ENCODE measurements around the gene FDXR.
A peak's percentile ranks its signal among the peaks of the same experiment; 100 is the strongest.
"Not testable (repeated sequence)": the region's sequence is repeated elsewhere in the genome, so short reads cannot be mapped to it uniquely, and the experiment has no call there.

The FDXR gene

DNA sequence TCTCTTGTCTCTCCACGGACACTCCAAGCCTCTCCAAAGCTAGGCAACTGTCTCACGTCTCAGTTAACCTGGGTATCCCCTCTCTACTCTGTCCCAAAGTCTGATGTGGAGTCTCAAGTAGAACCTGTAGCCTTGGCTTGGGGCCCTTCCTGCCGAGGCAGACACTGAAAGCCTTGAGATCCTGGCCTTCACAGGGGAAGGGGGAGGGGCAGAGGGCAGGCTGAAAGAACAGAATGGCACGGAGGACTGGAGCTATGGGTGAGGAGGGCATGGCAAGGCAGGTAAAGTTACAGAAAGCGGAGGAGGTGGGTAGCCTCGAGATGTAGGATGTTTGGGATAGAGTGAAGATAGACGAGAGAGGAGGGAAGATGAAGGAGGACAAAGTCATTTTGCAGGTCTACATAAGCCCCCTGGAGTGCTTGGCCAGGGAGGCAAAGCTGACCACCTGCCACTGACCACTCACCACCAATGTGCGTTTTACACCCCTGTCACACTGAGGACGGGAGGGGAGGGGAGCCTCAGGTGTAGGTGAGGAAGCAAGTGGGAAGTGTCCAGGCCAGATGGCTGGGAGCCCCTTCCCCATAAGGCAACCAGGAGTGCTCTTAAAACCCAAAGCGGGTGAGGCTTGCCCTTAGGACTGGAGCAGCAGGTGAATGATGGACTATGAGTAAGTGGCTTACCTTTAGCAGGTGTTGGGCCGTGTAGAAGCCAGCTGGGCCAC is 1.3 kb downstream of the FDXR start:
- no peak for DNase-seq (ENCODE audit: low spot score)

DNA sequence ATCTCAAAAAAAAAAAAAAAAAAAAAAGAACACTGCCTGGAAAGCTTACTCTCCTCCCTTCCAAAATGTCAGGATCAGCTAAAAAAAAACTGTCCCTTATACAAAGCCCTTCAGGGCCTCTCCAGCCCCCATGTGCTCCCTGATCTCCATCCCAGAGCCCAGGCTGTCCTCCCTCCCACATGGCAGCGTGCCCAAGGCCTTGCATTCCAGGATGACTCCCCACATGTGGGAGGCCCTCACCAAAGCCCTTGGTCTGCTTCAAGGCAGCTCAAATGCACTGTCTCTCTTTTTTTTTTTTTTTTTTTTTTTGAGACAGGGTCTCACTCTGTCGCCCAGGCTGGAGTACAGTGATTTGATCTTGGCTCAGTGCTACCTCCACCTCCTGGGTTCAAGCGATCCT is 2.3 kb downstream of the FDXR start:
- DNase-seq (ENCODE audit: low spot score): no peak

DNA sequence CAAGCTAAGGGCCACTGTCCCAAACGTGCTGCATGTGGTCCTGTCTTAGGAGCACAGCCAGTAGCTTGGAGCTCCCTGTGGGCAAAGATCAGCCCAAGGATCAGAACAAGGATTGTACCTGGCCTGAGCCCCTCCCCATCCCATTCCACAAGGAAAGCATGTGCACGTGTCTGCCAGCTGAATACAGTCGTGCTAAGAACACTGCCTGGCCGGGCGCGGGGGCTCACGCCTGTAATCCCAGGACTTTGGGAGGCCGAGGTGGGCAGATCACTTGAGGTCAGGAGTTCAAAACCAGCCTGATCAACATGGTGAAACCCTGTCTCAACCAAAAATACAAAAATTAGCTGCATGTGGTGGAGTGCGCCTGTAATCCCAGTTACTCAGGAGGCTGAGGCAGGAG is 2.8 kb downstream of the FDXR start:
- not testable (repeated sequence) for DNase-seq (ENCODE audit: low spot score)

DNA sequence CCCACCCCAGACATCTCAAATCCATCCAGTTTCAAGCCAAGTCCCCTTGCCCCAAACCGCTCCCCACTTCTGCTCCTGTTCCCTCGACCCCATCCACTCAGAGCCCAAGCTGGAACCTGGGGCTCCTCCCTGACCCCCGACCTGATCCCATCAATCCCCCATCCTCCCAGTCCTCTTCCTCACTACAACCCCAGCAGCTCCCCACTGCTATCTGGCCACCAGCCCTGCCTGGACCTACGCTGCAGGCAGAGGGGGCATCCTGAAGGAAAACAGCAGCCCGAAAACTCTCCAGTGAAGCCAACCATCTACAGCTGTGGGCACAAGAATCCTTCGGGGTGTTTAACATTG is 3.9 kb downstream of the FDXR start:
- DNase-seq (ENCODE audit: low spot score): no peak

DNA sequence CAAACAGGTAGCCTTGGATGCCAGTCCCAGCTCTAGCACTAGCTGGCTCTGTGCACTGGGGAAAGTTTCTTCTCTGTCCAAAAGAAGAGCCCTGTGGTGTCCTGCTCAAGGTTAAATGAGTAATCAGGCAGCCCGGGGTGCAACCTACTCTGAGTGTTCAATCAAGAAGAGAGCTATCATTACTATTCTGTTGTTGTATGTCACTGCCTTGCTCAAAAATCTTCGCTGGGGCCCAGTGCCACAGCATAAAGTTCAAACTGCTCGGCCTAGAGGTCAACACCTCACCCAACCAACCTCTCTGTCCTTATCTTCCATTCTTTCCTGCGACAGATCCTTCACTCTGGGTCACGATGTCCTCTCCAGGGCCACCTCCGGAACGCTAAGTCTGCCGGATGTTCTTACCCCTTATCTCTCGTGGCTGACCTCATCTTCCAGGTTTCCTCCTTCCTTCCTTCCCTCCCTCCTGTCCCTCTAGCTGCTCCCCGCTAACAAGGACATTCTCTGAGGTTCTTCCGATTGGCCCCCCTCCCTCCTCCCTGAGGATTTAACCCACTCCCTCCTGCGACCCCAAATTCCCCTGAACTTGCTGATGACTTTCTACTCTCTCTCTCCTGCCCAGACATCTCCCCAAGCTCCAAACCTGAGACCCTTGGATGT is 4.4 kb downstream of the FDXR start:
- no peak for DNase-seq (ENCODE audit: low spot score)

DNA sequence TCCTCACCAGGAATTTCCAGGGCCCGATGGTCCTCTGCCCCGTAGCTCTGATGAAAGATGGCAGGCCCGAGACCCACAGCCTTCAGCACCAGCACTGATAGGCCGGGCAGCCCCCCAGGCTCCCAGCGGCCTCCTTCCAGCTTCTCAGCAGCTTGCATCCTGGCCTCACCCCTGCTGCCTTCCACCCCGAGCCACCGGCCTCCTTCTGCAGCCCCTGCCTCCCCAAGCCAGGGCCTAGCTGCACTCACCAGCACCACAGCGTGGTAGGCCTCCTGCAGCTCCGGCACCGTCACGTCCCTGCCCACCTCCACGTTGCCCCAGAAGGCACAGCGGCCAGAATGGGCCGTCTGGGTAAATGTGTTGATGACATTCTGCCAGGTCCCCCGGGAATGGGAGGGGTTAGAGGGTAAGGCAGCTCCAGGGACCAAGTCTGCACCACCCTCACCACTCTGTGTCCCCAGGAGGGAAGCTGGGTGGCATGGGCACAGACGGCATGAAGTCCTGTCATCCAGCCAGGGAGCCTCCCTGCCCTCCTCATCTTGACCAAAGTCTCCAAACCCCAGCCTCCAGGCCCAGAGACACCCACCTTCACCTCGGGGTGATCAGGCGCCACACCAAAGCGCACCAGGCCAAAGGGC is 6.5 kb downstream of the FDXR start:
- DNase-seq (ENCODE audit: low spot score): no peak

DNA sequence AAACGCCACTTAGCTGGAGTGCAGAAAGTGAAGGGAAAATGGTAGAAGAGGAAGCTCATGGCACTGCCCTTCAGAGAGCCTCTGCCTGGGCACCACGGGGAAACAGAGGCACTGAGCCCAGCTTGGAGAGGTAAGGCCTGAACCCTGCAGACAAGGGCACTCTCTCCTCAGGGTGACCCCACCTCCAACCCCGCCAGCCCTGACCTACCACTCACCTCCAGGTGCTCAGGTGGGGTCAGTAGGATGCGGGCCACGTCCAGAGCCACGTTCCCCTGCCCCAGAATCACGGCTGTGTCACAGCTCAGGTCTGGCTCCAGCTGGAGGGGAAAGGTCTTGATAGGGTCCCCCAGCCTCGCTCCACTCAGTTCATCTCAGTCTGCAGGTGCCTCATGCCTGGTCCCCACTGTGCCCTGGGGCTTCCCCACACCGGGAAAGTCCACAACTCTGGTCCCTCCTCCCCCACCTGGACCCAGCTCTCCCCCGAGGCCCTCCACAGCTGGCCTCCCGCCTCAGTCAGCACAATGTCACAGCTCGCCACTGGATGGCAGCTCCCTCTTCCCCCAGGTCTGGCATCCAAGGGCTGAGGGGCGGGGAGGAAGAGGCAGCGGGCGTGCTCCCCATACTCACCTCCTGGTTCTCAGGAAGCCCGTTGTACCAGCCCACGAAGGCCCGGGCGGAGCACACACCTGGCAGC is 7.1 kb downstream of the FDXR start:
- DNase-seq (ENCODE audit: low spot score): peak; percentile 70

DNA sequence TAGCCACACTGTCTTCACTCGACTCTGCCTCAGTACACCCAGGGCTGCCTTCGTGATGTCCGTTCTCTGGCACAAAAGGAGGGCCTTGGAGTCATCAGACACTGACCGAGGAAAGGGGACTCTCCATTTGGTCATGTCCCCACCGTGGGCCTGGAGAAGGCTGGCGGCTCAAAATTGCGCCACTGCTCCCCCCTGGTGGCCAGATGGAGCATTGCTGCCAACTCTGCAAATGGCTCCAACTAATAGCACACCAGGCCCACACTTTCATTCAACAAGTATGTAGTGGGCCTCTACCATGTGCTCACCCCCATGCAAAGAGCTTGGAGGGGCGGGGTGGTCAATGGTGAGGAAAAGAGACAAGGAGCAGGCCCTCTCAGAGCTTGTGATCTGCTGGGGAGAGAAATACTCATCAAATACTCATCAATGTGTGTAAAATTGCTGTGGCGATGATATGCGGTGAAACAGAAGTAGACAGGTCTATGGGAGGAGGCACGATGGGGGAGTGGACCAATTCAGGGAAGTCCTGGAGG is 7.9 kb downstream of the FDXR start:
- peak; percentile 87 for DNase-seq (ENCODE audit: low spot score)

DNA sequence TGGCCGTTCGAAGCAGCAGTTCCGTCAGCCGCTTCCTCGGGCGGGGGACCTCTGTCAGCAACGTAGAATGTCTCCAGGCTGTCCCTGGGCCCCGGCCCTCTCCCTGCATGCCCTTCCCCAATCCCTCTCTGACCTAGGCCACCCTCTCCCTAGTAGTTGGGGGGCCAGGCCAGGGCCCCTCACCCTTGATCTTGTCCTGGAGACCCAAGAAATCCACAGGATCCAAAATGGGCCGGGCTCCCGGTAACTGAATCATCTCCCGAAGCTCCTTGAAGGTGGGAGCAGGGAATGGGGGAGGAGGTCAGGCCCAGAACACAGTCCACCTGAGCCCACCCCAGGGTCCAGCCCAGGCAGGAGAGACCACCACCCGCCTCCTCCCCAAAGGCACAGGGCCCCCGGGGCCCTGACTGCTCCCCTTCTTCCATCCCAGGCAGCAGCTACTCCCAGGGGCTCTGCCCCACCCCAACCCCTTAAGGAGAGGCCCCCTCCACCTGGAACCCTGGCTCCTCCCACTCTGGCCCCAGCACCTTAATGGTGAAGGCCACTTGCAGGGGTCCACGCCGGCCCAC is 8.4 kb downstream of the FDXR start:
- DNase-seq (ENCODE audit: low spot score): no peak

DNA sequence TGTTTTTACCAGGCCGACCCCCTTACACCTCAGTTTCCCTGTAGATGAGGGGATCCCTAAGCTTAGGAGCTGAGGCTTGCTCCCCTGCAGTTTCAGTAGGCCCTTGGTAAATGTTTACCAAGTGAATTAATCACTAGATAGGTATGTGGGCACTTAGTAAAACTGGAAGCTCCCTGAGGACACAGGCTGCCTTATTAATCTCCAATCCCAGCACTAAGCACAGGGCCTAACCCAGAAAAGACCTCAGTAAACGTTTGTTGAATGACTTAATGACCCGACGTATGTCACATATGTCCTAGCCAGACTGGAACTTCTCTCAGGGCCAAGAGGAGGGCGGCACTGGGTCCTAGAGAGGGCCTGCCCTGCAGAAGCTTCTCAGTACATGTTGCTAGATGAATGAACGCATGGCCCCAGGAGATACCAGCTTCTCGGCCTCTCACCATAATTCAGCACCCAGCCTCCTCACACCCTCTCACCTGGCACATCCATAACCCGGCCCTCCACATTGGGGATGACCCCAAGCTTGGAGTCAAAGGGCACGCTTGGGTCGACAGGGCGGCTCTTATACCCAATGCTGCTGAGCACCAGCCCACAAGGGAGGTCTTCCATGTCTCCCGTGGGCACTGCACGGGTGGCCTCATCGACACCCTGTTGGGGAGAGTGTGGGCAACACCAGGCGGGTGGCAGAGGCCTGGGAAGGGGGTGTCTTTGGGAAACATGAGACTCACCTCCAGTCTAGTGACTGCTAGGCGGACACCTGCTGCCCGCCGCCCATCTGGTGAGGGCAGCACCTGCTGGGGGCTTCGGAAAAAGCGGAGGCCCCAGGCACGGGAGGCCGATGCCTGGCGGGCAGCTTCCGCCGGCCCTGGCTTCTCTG is 9.1 kb downstream of the FDXR start:
- no peak for DNase-seq (ENCODE audit: low spot score)

DNA sequence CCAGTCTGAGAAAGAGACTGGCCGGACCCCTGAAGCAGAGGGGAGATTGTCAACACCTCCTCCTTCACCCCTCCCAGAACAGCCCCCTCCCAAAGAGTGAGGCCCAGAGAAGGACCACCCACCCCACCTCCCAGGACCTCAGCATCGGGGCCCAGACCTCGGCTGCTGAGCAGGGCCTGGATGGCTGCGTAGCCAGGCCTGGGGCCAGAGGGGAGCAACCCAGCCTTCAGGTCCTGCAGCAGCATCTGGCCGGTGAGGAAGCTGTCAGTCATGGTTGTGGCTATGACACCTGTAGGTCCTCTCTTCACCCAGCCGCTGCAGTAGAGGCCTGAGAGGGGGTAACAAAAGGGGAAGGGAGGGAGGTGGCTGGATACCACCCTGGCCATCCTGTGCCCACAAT is 9.9 kb downstream of the FDXR start:
- DNase-seq (ENCODE audit: low spot score): no peak

DNA sequence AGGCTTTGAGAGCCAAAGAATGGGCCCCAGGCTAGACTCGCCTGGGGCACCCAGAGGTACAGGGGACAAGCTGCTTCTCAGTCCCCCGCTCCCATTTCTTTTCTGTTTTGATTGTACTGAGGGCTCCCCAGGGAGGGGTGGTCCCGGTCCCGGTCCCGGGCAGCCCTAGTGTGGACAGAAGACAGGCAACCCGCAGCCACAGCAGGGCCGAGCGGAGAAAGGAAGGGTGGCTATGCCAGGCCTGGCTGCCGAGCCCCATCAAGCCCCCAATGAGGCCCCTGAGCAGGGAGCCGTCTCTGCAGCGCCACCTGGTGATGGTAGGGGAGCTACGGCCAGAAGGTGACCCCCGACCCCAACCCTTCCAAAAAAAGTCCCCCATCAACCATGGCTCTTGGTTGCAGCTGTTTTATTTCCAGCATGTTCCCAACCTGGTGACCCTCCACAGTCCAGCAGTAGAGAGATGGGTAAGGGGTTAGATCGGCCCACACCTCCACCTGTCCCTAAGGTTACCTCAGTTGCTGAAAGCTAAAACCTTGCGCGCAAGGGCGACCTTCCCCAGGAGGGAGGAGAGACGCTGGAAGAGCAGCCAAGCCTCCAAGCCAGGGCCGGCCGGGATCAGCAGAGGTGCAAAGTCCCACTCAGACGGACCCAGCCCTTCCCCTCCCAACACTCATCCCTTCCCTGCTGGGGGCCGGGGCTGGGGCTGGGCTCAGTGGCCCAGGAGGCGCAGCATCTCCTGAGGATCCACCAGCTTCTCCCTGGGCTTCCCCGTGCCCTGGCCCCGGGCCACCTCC is 10.5 kb downstream of the FDXR start:
- DNase-seq (ENCODE audit: low spot score): peak; percentile 88

DNA sequence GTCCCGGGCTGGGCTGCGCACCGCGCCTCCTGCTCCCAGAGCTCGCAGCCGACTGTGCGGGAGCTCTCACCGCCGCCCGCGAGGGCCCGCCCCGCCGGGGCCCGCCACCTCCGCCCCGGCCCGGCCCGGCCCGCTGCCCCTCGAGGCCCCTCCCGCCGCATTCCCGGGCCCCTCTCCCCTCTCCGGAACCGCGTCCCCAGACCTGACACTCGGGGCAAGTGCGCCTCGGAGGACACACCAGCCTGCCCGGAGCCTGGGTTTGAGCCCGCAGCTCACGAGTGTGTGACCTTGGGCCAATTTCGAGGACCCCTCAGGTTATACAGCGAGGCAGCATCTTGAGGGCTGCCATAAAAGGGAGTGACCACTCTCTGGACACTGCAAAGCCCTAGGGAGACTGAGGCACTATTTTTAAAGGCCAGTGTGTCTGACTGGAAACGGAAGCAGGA is 11.1 kb downstream of the FDXR start:
- no peak for DNase-seq (ENCODE audit: low spot score)

DNA sequence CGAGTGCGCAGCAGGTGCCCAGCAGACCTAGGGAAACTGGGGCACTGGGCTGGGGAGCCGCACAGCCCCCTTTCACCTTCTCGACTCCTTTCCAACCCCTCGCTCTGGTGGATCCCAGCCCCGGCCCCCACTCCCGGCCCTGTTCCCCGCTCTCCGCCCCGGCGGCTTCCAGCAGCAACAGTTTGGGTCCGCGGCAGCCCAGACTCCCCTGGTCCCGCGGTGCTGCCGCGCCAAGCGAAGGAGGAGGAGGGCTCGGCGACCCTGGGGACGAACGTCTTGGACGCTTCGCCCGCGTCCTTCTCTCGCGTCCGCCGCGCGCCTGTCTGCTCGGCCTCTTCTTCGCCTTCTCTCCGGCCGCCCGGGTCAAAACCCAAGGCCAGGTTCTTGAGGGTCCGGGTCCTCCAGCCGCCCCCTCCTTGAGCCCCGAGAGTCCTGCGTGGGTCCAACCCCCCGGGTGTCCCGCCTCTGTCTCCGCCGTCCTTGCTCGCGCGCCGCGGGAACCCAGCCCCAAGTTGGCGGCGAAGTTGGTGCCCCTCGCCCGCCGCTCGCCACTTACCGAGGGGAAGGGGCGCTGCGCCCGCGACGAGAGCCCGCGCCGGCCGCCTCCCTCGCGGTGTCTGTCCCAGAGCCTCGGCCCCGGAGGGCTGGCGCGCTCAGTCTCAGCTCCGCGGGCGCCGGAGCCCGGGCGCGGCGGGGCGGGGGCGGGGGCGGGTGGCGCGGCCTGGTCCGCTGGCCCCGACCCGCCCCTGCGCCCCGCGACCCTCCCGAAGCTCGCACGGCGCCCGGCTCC is 11.7 kb downstream of the FDXR start:
- peak; percentile 51 for DNase-seq (ENCODE audit: low spot score)

DNA sequence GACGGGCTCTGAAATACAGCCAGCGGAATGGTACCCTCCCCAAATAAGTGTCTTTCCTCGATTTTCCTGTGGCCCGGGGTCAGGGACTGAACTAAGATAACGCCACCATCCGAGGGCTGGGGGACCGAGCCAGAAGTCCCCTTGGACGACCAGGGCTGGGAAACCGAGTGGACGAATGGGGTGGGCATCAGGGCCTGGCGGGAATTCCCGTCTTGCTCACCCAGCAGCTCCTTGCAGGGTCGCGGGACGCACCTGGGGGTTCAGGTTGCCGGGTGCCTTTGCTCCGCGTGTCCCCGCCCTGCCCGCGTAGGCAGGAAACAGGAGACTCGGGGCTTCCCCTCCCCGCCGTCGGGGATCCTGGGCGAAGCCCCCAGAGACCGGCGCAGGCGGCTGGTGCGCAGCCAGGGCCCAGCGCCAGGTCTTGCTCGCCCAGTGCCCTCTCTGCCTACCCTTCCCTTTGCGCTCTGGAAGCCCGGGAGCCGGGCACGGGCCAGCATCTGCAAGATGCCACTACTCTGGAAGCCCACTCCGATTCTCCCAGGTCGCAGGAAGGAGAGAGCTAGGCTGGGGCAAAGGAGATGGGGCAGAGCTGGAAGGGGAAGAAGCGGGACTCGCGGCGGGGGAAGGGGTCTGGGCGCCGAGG is 12.4 kb downstream of the FDXR start:
- no peak for DNase-seq (ENCODE audit: low spot score)

DNA sequence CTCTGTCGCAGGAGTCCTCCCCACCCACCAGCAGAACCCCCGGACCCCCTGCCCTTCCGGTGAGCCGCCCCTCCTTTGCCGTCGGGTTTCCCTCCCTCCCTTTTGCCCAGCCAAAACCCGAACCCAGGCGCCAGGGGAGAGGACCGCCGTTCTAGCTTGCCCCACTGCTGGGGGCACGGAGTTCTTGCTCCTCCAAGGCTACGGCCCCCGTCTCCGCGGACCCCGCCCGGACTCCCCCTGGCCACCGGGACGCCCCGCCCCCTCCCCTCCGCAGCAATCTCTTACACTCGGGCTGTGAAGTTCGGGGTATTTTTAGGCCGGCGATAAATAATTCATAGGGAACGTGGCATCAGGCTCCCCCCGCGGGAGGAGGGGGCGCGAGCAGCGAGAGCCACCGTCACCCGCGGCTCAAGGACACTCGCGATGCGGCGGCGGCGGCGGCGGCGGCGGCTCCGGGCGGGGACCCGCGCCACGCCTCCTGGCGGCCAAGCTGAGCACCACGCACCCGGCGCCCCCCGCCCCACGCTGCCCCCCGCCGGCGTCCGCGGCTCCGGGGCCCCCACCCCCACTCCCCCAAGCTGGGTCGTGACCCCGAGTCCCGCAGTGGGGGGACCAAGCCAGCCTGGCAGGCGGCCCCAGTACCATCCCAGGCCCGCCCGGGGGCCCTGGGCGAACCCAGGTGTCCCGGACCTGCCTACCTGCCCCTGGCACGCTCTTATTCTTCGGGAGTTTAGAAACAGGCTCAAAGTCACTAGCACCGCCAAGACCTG is 13.2 kb downstream of the FDXR start, which contains the start of gene GRIN2C:
GRIN2C (minus strand) TSS at position 427 of the 770 bp plus-strand sequence. CDS start 4,793 bp downstream, outside the sequence.
- DNase-seq (ENCODE audit: low spot score): peak; percentile 80

DNA sequence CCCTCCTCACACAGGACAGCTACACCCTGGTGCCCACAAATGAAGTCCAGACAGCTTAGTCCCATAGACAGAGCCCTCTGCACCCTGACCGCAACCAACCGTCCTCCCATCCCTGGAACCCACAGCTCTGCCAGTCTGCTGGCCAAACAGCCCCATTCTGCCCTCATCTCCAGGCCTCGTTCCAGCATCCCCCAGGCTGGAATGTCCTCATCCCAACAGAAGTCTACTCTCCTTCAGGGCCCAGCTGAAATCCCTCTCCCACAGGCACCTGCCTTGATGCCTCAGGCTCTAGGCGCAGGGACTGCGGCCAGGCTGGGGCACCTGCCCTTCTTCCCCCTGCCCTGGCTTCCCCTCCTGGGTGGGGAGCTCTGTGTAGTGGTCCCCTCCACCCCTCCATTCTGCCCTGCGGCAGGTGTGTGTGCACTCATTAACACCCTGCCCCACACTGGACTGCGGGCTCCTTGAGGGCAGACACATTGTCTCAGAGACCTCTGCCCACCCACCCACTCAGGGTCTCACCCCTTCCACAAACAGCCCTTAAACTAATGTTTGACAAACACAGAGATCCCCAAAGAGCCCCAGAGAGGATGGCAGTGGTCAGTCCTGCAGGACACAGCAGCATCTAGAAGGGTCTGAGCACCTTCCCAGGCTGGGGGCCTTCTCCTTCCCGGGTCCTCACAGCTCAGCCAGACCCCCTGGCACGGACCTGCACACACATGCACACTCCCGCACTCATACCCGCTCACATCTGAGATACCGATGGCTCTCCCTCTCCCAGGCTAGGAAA is 13.9 kb downstream of the FDXR start:
- DNase-seq (ENCODE audit: low spot score): no peak
